Measurements from ENCODE around the gene MGAT1. TPM values are rescaled to one million over a fixed set of nuclear protein-coding genes. Genes with fewer than 3 reads are reported as not detected.

Gene MGAT1
- total RNA-seq, 1 experiment from 2014 or later = 93.6 TPM

GRCh38 chr5:180824630-180825476, 22.2 kb upstream of the MGAT1 start (continued):
- no peak for TF ChIP-seq IRF1 (CRISPR knock-in tag; IDR thresholded peaks at IDR 0.05)
- no peak for TF ChIP-seq ZNF263 (CRISPR knock-in tag; IDR thresholded peaks at IDR 0.05; ENCODE audit: low read depth)
- TF ChIP-seq SMAD4 (CRISPR knock-in tag; IDR thresholded peaks at IDR 0.05) = no peak
- TF ChIP-seq CREB1 (CRISPR knock-in tag; IDR thresholded peaks at IDR 0.05) = no peak
- no peak for TF ChIP-seq USF2 (CRISPR knock-in tag; IDR thresholded peaks at IDR 0.05)
- TF ChIP-seq SOX15 (CRISPR knock-in tag; IDR thresholded peaks at IDR 0.05) = no peak
- TF ChIP-seq FOXP4 (CRISPR knock-in tag; IDR thresholded peaks at IDR 0.05) = no peak
- no peak for TF ChIP-seq ERG (CRISPR knock-in tag; IDR thresholded peaks at IDR 0.05)
- TF ChIP-seq HMGXB4 (CRISPR knock-in tag; IDR thresholded peaks at IDR 0.05) = no peak
- TF ChIP-seq ATF2 (CRISPR knock-in tag; IDR thresholded peaks at IDR 0.05; ENCODE audit: borderline replicate concordance, low read depth) = no peak
- no peak for TF ChIP-seq ZNF416 (CRISPR knock-in tag; IDR thresholded peaks at IDR 0.05)
- TF ChIP-seq ZNF396 (CRISPR knock-in tag; IDR thresholded peaks at IDR 0.05; ENCODE audit: borderline replicate concordance) = no peak
- no peak for TF ChIP-seq ZNF138 (CRISPR knock-in tag; conservative IDR thresholded peaks at IDR 0.05)

- no peak for TF ChIP-seq ZNF671 (CRISPR knock-in tag; IDR thresholded peaks at IDR 0.05)
- TF ChIP-seq GTF2I (CRISPR knock-in tag; conservative IDR thresholded peaks at IDR 0.05) = no peak
- TF ChIP-seq RELA (CRISPR knock-in tag; IDR thresholded peaks at IDR 0.05; ENCODE audit: borderline replicate concordance) = no peak
- no peak for TF ChIP-seq NFE2L1 (CRISPR knock-in tag; IDR thresholded peaks at IDR 0.05)
- TF ChIP-seq ZNF219 (CRISPR knock-in tag; IDR thresholded peaks at IDR 0.05; ENCODE audit: borderline replicate concordance) = no peak
- no peak for TF ChIP-seq ATF3 (CRISPR knock-in tag; conservative IDR thresholded peaks at IDR 0.05)
- H3K36me3 Mint-ChIP-seq = peaks cover 14% of the 10 kb centered on the region
- ChIA-PET CTCF (interaction anchor here (0.7 to 2.3 kb wide), 2 partner anchors 34 to 105 kb away, joined by 3 to 8 read pairs; no protein-coding TSS in a partner anchor), POLR2A (no interaction called here)
- H3K4me1 Mint-ChIP-seq = peaks cover 15% of the 10 kb centered on the region
- ATAC-seq (no peak), DNase-seq (ENCODE audit: low spot score) (no peak)
- no peak overlapping the region for H3K4me3 Mint-ChIP-seq
- peaks cover 40% of the 10 kb centered on the region for H3K27me3 Mint-ChIP-seq (ENCODE audit: low read depth)
- H3K9me3 Mint-ChIP-seq = peaks cover 21% of the 10 kb centered on the region
- H3K27ac Mint-ChIP-seq = no peak overlapping the region
Observed at GRCh38 chr5:180823940-180824629, 21.5 kb upstream of the MGAT1 start.
